PC-9 (cell line): ENCODE data around the gene CLEC12A. TPM values are rescaled to one million over a fixed set of nuclear protein-coding genes. Genes with fewer than 3 reads are reported as not detected.

ENCODE experiments used
- BruUV-seq: library from RNA; stranded (reverse); fragments of 400-500 nt; replicated peaks from 2 replicates; lab custom pipeline; 2021; lab: Mats Ljungman, UMichigan
- CTCF ChIA-PET: fragments of 300-600 bp; sonication (Branson Sonifier 250); formaldehyde crosslinking; loops from one replicate; lab custom pipeline; 2022; ENCODE audit warnings: antibody characterized with exemption; lab: Charles Lee
- POLR2A ChIA-PET: fragments of 300-600 bp; sonication (Branson Sonifier 250); formaldehyde crosslinking; loops from one replicate; lab custom pipeline; 2022; ENCODE audit warnings: antibody characterized with exemption; ENCODE audit not compliant: unreplicated experiment; lab: Charles Lee
- DNase-seq, 2 experiments: peaks; one replicate each; pipeline versions ENCODE4 v3.0.0 to v3.0.0-alpha.2; 2015 to 2022; ENCODE audit warnings: mixed read lengths in 1 of 2
- H2AFZ ChIP-seq: fragments of 200-600 bp; sonication (generic); 2 replicates; pipeline ENCODE4 v1.8.1; 2017; ENCODE audit warnings: antibody characterized with exemption
- H3F3A ChIP-seq: fragments of 200-600 bp; sonication (generic); 2 replicates; pipeline ENCODE4 v1.8.1; 2017; ENCODE audit warnings: antibody characterized with exemption, mild to moderate bottlenecking, low read depth; ENCODE audit not compliant: insufficient read depth
- H3K27ac ChIP-seq: fragments of 200-600 bp; sonication (generic); 2 replicates; pipeline ENCODE4 v1.6.1; 2016; ENCODE audit warnings: mixed run types
- H3K27me3 ChIP-seq: fragments of 200-600 bp; sonication (generic); 2 replicates; pipeline ENCODE4 v1.6.1; 2016; ENCODE audit warnings: low read depth, mixed run types; ENCODE audit not compliant: insufficient read depth
- H3K36me3 ChIP-seq: fragments of 200-600 bp; sonication (generic); 2 replicates; pipeline ENCODE4 v1.6.1; 2016; ENCODE audit warnings: low read depth, mixed run types
- H3K4me1 ChIP-seq: fragments of 200-600 bp; sonication (generic); replicated peaks from 2 replicates; pipeline ENCODE4 v1.6.1; 2016; ENCODE audit warnings: mixed run types; ENCODE audit not compliant: insufficient read depth
- H3K4me2 ChIP-seq: fragments of 200-600 bp; sonication (generic); 2 replicates; pipeline ENCODE4 v1.6.1; 2017; ENCODE audit warnings: mixed run types
- H3K4me3 ChIP-seq: fragments of 200-600 bp; sonication (generic); 2 replicates; pipeline ENCODE4 v1.6.1; 2016; ENCODE audit warnings: mixed run types
- H3K79me2 ChIP-seq: fragments of 200-600 bp; sonication (generic); 2 replicates; pipeline ENCODE4 v1.6.1; 2017; ENCODE audit warnings: low read depth, mixed run types
- H3K9me2 ChIP-seq: fragments of 200-600 bp; sonication (generic); 2 replicates; pipeline ENCODE4 v1.8.1; 2017; ENCODE audit warnings: mild to moderate bottlenecking; ENCODE audit not compliant: insufficient read depth
- H3K9me3 ChIP-seq: fragments of 200-600 bp; sonication (generic); 2 replicates; pipeline ENCODE4 v1.8.1; 2016; ENCODE audit warnings: low read depth; ENCODE audit not compliant: insufficient read depth
- H4K20me1 ChIP-seq: fragments of 200-600 bp; sonication (generic); 2 replicates; pipeline ENCODE4 v1.8.1; 2017; ENCODE audit not compliant: insufficient read depth
- CTCF ChIP-seq: fragments of 200-600 bp; sonication (generic); conservative IDR thresholded peaks from 2 replicates; pipeline ENCODE4 v1.6.1; 2017; ENCODE audit warnings: mixed run types, antibody characterized with exemption, mild to moderate bottlenecking, moderate library complexity
- EZH2 ChIP-seq: fragments of 200-600 bp; sonication (generic); IDR thresholded peaks from 2 replicates; pipeline ENCODE4 v1.8.0; 2017; ENCODE audit warnings: antibody characterized with exemption, low read depth
- intact Hi-C: fragments of 100-400 bp; cut with micrococcal nuclease; formaldehyde crosslinking; loops from one replicate; pipeline ENCODE4 v1.10.0; 2022; ENCODE audit not compliant: unreplicated experiment
- total RNA-seq: library from RNA; stranded (reverse); gene quantifications from 2 replicates; pipeline ENCODE4 v1.2.3, GENCODE V29; 2021

The CLEC12A gene
- total RNA-seq, 1 experiment from 2014 or later = 0.55 TPM

- H3K9me3 ChIP-seq = no peaks in the 10 kb centered on the region
- no peaks in the 10 kb centered on the region for H3K27me3 ChIP-seq
- H3K4me1 ChIP-seq = no peaks in the 10 kb centered on the region
- no TSS peak for BruUV-seq
- no peak overlapping the region for H3K27ac ChIP-seq
- H4K20me1 ChIP-seq = no peaks in the 10 kb centered on the region
- peak overlapping the region; percentile 66; the same call in 1 of the 2 replicates for H2AFZ ChIP-seq
- CTCF ChIA-PET = no interaction called here
- intact Hi-C loops = no loop called here
- H3K9me2 ChIP-seq = no peaks in the 10 kb centered on the region
- no peak for DNase-seq
- H3K36me3 ChIP-seq = no peaks in the 10 kb centered on the region
- H3F3A ChIP-seq = no peaks in the 10 kb centered on the region
- H3K79me2 ChIP-seq = no peaks in the 10 kb centered on the region
- no peak overlapping the region for H3K4me3 ChIP-seq
- TF ChIP-seq CTCF (no peak), EZH2 (no peak)
- POLR2A ChIA-PET = no interaction called here
- H3K4me2 ChIP-seq = no peak overlapping the region
Observed at GRCh38 chr12:9936591-9936990, 34.6 kb upstream of the CLEC12A start.

GRCh38 chr12:9940375-9940774 lies 30.8 kb upstream of the CLEC12A start:
- CTCF ChIA-PET = no interaction called here
- Histone ChIP-seq H3K27ac (no peak overlapping the region), H3K4me1 (no peaks in the 10 kb centered on the region), H3K4me2 (no peak overlapping the region), H3F3A (no peaks in the 10 kb centered on the region), H3K4me3 (no peak overlapping the region), H2AFZ (no peak overlapping the region), H4K20me1 (no peaks in the 10 kb centered on the region), H3K36me3 (no peaks in the 10 kb centered on the region), H3K9me3 (no peaks in the 10 kb centered on the region), H3K27me3 (no peaks in the 10 kb centered on the region), H3K9me2 (no peaks in the 10 kb centered on the region), H3K79me2 (no peaks in the 10 kb centered on the region)
- no peak for TF ChIP-seq EZH2
- TF ChIP-seq CTCF = peak; percentile 30; the same call in 1 of the 2 replicates
- BruUV-seq = no TSS peak
- POLR2A ChIA-PET = interaction anchor here (0.6 kb wide), 1 partner anchor 61 kb away, joined by 4 read pairs; no protein-coding TSS in a partner anchor
- DNase-seq = no peak
- intact Hi-C loops = loop anchor here (5.0 kb wide), 1 partner anchor 202 kb away; no protein-coding TSS in a partner anchor

- intact Hi-C loops = loop anchor here (5.0 kb wide), 1 partner anchor 200 kb away; no protein-coding TSS in a partner anchor
- H3K4me2 ChIP-seq = no peak overlapping the region
- TF ChIP-seq EZH2 (no peak), CTCF (no peak)
- no peaks in the 10 kb centered on the region for H4K20me1 ChIP-seq
- ChIA-PET CTCF (interaction anchor here (0.6 kb wide), 3 partner anchors 149 to 308 kb away, joined by 3 to 5 read pairs (median 3); no protein-coding TSS in a partner anchor), POLR2A (no interaction called here)
- no peak overlapping the region for H3K4me3 ChIP-seq
- H3K9me3 ChIP-seq = no peaks in the 10 kb centered on the region
- no TSS peak for BruUV-seq
- no peaks in the 10 kb centered on the region for H3K4me1 ChIP-seq
- no peaks in the 10 kb centered on the region for H3K36me3 ChIP-seq
- H3F3A ChIP-seq = no peaks in the 10 kb centered on the region
- no peak for DNase-seq
- H3K27me3 ChIP-seq = no peaks in the 10 kb centered on the region
- no peak overlapping the region for H2AFZ ChIP-seq
- no peak overlapping the region for H3K27ac ChIP-seq
- no peaks in the 10 kb centered on the region for H3K79me2 ChIP-seq
- H3K9me2 ChIP-seq = no peaks in the 10 kb centered on the region
Observed at GRCh38 chr12:9941838-9942237, 29.4 kb upstream of the CLEC12A start.
